Activated B cell treated with CpG ODN at 0.5 μM for 24 hours (primary cell): Measurements from ENCODE around the gene KBTBD12. TPM values are rescaled to one million over a fixed set of nuclear protein-coding genes. Genes with fewer than 3 reads are reported as not detected.

ENCODE experiments used
- ATAC-seq: fragments of 200-7000 bp; cut with Tn5 transposase; one replicate; pipeline ENCODE4 v1.10.0; 2021; ENCODE audit warnings: low read depth, mild to moderate bottlenecking, moderate library complexity
- CTCF ChIA-PET: fragments of 350-600 bp; sonication (Branson Sonifier 250); formaldehyde crosslinking; loops from one replicate; lab custom pipeline; 2021; ENCODE audit warnings: antibody characterized with exemption; lab: Charles Lee
- POLR2A ChIA-PET: fragments of 350-600 bp; sonication (Branson Sonifier 250); formaldehyde crosslinking; loops from one replicate; lab custom pipeline; 2021; ENCODE audit warnings: antibody characterized with exemption; lab: Charles Lee
- DNase-seq: peaks from one replicate; pipeline ENCODE4 v3.0.0; 2022
- H3K27ac Mint-ChIP-seq: one replicate; pipeline ENCODE4 v1.8.0; 2020; ENCODE audit warnings: mixed read lengths
- H3K27me3 Mint-ChIP-seq: one replicate; pipeline ENCODE4 v1.8.0; 2021; ENCODE audit warnings: mixed read lengths
- H3K36me3 Mint-ChIP-seq: one replicate; pipeline ENCODE4 v1.8.0; 2021; ENCODE audit warnings: low read depth, mixed read lengths
- H3K4me1 Mint-ChIP-seq: one replicate; pipeline ENCODE4 v1.8.0; 2021; ENCODE audit warnings: mixed read lengths
- H3K4me3 Mint-ChIP-seq: one replicate; pipeline ENCODE4 v1.8.0; 2020; ENCODE audit warnings: mild to moderate bottlenecking, mixed read lengths
- H3K9me3 Mint-ChIP-seq: one replicate; pipeline ENCODE4 v1.8.0; 2020; ENCODE audit warnings: mixed read lengths
- CTCF ChIP-seq: fragments of 200-600 bp; IDR thresholded peaks from one replicate; pipeline ENCODE4 v1.8.0; 2022; ENCODE audit warnings: antibody characterized with exemption, mild to moderate bottlenecking
- intact Hi-C: fragments of 100-400 bp; cut with micrococcal nuclease; formaldehyde crosslinking; loops from one replicate; pipeline ENCODE4 v1.15.1; 2024
- total RNA-seq: library from RNA; stranded (reverse); gene quantifications from 2 replicates; pipeline ENCODE4 v1.2.3, GENCODE V29; 2022

Gene KBTBD12
- total RNA-seq, 1 donor from 2014 or later, result 0.16 TPM

GRCh38 chr3:127975153-127976029 lies 60.4 kb downstream of the KBTBD12 start:
- Mint-ChIP-seq H3K27me3 (peaks cover 11% of the 10 kb centered on the region), H3K27ac (no peak overlapping the region), H3K4me1 (no peaks in the 10 kb centered on the region), H3K36me3 (no peaks in the 10 kb centered on the region), H3K4me3 (no peak overlapping the region), H3K9me3 (peaks cover 5% of the 10 kb centered on the region)
- DNase-seq (no peak), ATAC-seq (no peak)
- TF ChIP-seq CTCF, result no peak
- intact Hi-C loops, result no loop called here
- CTCF ChIA-PET, result interaction anchor here (8.1 kb wide), 1 partner anchor 325 kb away, joined by 46 read pairs; no protein-coding TSS in a partner anchor
- POLR2A ChIA-PET, result no interaction called here

- DNase-seq (no peak), ATAC-seq (no peak)
- H3K27ac Mint-ChIP-seq, result no peak overlapping the region
- peaks cover 5% of the 10 kb centered on the region for H3K9me3 Mint-ChIP-seq
- no peak overlapping the region for H3K4me3 Mint-ChIP-seq
- H3K36me3 Mint-ChIP-seq, result no peaks in the 10 kb centered on the region
- no peaks in the 10 kb centered on the region for H3K4me1 Mint-ChIP-seq
- intact Hi-C loops, result no loop called here
- CTCF ChIA-PET, result no interaction called here
- peaks cover 11% of the 10 kb centered on the region for H3K27me3 Mint-ChIP-seq
- POLR2A ChIA-PET, result no interaction called here
- no peak for TF ChIP-seq CTCF
Observed at GRCh38 chr3:127978636-127979035, 63.6 kb downstream of the KBTBD12 start.

GRCh38 chr3:127979473-127979872 lies 64.4 kb downstream of the KBTBD12 start:
- no peak overlapping the region for H3K27ac Mint-ChIP-seq
- no peaks in the 10 kb centered on the region for H3K36me3 Mint-ChIP-seq
- TF ChIP-seq CTCF, result no peak
- no peaks in the 10 kb centered on the region for H3K4me1 Mint-ChIP-seq
- ATAC-seq (no peak), DNase-seq (no peak)
- intact Hi-C loops, result no loop called here
- POLR2A ChIA-PET, result no interaction called here
- CTCF ChIA-PET, result no interaction called here
- peaks cover 5% of the 10 kb centered on the region for H3K9me3 Mint-ChIP-seq
- H3K4me3 Mint-ChIP-seq, result no peak overlapping the region
- peaks cover 9% of the 10 kb centered on the region for H3K27me3 Mint-ChIP-seq

DNA sequence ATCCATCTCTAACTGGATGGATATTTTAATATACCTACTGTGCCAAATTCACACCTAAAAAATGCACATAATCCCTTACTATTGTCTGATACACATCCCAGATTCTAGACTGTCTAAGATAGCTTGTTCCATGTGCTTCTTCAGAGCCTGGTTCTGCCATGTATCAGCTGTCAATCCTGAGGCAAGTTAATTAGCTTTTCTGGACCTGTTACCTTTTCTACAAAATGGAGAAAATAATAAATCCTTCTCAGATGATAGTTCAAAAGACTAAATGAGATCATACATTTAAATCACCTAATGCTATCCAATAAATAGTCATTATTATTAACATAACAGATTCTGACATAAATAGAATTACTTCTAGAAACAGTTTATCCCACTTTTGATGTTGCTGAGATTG lies 66.1 kb downstream of the KBTBD12 start:
- POLR2A ChIA-PET, result no interaction called here
- Mint-ChIP-seq H3K36me3 (no peaks in the 10 kb centered on the region), H3K27me3 (peaks cover 7% of the 10 kb centered on the region), H3K4me1 (no peaks in the 10 kb centered on the region), H3K9me3 (peaks cover 5% of the 10 kb centered on the region), H3K27ac (no peak overlapping the region), H3K4me3 (no peak overlapping the region)
- CTCF ChIA-PET, result no interaction called here
- TF ChIP-seq CTCF, result no peak
- DNase-seq (no peak), ATAC-seq (no peak)
- intact Hi-C loops, result no loop called here

DNA sequence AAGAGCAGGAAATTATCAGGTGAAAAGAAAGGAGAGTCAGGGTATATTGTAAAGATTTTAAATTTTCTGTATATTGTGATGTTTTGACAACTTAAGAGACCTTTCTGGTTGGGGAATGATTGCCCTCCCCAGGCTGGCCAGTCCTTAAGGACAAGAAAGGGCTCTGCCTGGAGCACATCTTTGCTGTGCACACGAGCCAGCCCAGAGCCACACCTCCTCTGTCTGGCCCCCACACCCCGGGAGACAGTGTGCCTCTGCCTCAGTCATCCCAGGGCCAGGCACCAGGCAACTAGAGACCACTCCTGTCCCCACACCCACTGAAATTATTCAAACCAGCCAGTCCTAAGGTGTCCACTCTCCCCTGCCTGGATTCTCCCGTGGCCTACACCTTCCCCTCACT lies 67.1 kb downstream of the KBTBD12 start:
- H3K4me3 Mint-ChIP-seq, result no peak overlapping the region
- intact Hi-C loops, result no loop called here
- peaks cover under 1% of the 10 kb centered on the region for H3K9me3 Mint-ChIP-seq
- no peaks in the 10 kb centered on the region for H3K36me3 Mint-ChIP-seq
- H3K27me3 Mint-ChIP-seq, result no peaks in the 10 kb centered on the region
- CTCF ChIA-PET, result no interaction called here
- no peak overlapping the region for H3K27ac Mint-ChIP-seq
- DNase-seq, result no peak
- POLR2A ChIA-PET, result no interaction called here
- ATAC-seq, result no peak
- no peak for TF ChIP-seq CTCF
- no peaks in the 10 kb centered on the region for H3K4me1 Mint-ChIP-seq
